GM21381 (cell line): Measurements from ENCODE around the gene PLEKHA6.

Source experiments
- ATAC-seq: cut with Tn5 transposase; IDR thresholded peaks from one replicate; pipeline ENCODE4 v1.9.1; 2021; ENCODE audit warnings: mild to moderate bottlenecking, moderate library complexity; ENCODE audit not compliant: unreplicated experiment

The PLEKHA6 gene

DNA sequence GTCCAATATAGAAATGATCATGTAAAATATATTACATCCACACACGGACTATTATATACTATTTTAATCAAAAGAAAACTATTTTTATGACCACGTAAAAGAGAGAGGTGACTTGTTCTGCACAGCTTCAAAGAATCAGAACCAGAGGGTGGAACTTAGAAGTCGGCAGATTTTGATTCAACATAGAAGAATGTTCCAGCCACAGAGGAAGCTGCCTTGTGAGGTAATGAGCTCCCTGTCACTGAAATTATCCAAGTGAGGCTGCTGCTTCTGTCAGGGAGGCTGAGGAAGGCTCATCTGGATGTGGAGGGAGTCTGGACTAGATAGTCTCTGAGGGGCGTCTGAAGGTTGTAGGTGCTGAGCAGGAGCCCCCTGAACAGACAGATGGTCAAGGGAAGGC is 2.7 kb downstream of the PLEKHA6 start:
- no peak for ATAC-seq

DNA sequence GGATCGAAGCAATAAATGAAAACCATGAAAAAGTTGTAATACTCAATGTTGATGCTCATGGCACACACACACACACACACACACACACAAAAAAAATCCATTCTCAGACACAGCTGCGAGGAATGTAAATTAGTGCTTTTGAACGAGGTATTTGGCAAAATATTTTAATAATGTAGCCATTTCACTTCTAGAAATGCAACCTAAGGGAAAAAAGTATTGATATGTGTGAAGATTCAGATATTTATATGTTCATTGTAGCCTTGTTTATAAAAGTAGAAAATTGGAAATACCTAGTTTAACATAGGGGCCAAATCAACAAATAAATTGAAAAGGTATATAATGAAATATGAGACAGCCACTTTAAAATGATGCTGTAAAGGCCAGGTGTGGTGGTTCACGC is 3.8 kb downstream of the PLEKHA6 start:
- ATAC-seq, result no peak

DNA sequence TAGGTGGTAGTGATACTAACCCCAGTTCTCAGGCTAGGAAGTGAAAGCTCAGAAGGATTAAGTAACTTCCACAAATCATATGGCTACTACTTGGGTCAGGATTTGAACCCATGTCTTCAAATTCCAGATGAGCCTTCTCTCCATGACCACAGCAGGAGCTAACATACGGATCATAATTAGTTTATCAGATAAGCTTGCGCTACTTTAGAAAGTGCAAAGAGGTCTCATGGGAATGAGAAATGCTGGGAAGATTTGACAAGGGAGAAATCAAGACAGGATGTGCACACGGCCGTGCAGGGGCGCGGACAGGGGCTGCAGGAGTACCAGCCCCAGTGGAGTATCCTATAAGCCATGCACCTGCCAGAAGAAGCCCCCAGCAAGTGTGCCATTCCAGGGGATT is 5.2 kb downstream of the PLEKHA6 start:
- no peak for ATAC-seq

DNA sequence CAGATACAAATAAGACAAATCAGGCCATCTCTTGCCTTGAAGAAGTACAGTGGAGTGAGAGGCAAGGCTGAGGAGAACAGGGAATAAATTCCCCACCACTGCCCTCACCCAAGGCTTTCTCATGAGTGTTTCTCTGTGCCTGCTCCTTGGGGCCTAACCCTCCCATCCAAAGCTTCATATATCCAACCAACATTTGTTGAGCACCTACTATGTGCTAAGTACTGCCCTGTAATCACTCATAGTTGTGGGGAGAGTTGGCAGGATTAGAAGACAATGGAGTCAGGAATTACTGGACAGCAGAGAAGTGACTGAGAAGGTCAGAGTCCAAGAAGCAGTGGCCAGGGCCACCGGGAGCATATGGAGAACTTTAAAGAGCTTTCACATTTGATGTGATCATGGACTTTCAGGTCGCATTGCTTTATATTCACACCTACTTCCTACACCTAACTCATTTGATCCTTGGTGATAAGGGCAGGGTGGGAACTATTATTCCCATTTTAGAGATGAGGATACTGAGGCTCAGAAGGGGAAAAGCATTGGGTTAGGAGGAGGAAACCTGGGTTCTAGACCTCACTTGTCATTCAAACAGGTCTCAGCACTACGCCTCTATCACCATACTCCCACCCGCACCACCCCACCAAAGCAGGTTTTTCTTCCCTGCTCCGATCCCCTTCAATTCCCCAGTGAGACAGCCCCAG is 6.4 kb downstream of the PLEKHA6 start:
- no peak for ATAC-seq

DNA sequence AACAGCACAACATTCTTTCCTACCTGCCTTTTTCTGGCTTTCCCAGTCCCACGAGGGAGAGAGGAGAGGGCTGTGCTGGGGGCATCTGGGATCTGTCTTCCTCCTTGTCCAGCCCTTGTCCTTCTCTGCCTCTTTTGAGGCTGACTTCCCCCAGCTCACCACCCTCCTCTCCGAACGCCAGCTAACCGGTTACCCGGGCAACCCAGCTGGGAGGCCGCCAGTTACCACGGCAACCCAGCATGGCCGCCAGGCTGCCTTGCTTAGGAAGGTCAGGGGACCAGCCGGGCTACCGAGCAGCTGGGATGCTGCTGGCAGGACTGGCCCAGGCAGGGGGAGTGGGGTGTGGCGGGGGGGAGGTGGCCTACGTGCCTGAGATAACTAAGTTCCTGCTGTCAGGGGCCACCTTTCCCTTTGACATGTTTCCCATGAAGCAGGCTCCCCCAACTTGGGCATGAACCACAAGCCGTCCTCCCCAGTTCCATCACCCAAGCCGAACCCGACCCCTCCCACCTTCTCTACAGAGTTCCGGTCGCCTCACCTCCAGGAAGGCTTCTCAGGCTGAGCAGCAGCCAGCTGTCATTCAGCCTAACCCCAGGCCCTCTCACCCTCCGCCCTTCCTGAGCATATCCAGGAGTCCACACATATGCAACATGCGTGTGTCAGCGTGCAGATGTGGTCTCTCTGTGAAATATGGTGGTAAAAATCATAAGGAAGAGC is 8.7 kb downstream of the PLEKHA6 start:
- no peak for ATAC-seq

DNA sequence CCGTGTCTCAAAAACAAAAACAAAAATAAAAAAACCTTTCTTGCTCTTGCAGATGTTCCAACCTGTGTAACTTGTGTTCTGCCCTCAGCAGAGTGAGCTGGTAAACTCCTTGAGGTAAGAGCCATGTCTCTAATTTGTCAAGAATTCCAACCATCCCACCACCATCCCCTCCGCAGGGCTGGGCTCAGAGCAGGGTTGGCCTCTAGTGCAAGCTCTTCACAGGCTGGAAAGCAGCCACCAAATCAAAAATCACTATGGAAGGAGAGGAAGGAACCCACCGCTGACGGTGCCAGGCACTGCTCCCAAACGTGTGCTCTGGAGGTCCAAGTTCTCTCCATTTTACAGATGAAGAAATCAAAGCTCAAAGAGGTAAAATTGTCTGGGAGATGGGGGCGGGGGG is 9.4 kb downstream of the PLEKHA6 start:
- ATAC-seq, result no peak

DNA sequence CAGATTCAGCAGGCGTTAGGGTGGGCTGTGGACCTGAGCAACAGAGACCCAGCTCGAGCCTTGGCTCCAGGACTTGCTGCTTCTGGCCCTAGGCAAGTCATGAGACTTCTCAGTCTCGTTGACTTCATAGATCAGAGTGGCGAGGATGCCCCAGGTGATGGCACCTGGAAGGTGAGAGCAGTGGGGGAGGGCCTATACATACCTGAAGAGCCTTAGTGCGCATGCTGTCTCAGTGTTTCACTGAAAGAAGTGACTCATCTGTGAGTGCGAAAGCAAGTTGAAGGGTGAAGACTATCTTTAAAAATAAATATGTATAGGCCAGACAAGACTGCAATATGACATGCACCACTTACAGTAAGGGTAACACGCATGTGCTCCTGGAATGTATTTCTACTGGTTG is 10.1 kb downstream of the PLEKHA6 start:
- ATAC-seq, result no peak

DNA sequence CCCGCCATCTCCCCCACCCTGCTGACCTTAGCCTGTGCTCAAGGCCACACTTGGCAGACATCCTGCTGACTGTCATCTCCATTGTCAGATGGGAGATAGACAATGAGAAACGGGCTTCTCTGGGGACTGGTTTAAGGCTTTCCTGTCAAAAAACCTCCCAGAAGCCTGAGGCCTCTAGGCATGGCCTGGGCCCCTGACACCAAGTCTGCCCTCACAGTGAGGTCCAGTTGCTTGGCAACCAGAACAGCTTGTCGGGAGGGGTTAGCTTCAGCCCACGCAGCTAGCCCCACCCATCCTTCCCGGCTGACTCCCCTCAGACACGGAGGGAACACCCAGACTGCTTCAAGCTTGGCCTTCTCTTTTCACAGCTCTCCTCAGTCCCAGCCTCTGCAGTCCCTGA is 11.0 kb downstream of the PLEKHA6 start:
- ATAC-seq, result no peak

DNA sequence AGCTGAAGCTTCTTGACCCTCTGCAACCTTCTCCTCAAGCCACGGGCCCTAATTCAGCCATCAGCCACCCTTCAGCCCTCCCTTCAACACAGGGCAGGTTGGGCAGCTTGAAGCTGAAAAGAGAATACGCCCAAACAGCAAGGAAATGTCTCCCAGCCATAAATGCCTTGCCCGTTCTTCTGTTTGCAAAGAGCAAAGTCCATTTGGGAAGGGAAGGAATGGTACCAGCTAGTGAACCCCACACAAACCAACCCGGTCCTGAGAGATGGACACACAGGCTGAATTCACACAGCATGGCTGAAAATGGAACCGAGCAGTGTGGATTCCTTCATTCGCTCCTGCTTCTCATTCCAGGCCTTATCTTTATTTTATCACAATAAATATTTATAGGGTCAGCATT is 11.5 kb downstream of the PLEKHA6 start:
- no peak for ATAC-seq

DNA sequence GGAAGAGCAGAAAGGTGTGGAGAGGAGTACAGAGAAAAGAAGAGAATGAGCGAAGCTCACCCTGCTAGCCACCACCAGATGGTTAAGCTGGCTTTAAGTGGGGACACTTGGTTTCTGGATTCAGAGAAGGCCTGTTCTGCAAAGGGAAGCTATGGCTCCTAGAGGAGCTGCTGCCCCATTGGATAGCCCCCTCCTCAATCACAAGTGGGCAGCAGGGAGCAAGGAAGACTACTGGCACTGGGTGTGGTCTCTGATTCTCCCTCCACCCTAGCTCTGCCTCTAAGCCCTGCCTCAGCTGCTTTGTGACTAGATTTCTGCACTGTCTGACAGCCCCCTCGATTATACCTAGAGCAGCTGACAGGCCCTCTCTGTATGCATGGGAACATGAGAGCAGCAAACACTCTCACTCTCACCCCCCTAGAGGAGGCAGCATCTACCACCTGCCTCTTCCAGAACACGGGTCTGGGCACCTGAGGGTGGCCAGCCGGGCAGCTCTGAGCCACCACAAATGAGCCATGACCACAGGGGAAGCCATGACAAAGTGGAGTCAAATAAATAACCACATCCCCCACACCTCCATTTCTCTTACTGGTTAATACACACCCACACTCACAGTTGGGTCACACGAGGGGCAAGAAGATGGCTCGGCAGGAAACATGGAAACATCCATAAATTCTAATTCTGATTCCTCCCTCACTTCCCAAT is 13.6 kb downstream of the PLEKHA6 start:
- no peak for ATAC-seq

DNA sequence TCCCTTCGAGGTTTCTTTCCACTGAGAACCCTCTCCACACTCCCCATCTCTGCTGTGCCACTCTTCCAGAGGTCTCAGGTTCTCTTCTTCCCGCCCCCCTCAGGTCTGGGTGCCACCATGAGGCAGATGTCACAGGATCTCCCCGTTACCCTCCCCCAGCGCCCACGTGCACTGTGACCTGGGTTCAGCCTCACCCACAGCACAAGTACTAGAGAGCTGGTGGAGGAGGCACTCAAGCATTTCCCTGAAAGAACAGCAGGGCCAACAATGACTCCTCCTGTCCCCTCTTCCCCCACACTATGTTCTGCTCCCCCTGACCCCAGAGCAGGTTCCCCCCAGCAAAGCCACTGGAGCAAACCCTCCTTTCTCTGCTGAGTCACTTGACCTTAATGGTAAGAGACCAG is 14.3 kb downstream of the PLEKHA6 start:
- ATAC-seq, result no peak

DNA sequence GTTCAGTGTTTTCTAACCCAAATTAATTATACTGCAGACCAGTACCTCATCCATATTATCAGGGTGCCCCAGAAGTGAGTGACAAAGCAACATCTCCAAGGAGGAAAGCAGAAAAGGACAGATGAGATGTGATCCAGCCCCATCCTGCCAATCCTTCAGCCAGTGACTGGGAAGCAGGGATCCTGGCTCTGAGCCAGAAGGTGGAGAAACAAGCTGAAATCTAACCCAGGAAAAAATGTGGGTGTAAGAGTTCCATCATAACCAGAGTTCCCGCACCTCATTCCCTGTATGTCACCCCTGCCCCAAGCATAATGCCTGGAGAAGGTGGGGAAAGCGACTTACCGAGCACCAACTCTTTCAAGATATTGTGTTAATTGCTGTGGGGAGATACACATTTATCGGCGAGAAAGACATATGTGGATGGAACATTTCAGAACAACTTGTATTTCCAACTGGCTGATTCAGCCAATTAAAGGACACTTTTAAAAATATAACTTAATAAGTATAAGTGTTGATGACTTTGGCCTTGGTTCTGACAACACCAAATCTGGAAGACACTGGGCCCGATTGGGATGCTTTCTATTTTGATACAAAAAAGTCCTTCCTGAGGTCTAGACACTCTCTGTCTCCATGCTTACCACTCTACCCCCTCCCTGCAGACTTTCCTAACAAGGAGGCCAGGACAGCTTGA is 14.9 kb downstream of the PLEKHA6 start:
- no peak for ATAC-seq

DNA sequence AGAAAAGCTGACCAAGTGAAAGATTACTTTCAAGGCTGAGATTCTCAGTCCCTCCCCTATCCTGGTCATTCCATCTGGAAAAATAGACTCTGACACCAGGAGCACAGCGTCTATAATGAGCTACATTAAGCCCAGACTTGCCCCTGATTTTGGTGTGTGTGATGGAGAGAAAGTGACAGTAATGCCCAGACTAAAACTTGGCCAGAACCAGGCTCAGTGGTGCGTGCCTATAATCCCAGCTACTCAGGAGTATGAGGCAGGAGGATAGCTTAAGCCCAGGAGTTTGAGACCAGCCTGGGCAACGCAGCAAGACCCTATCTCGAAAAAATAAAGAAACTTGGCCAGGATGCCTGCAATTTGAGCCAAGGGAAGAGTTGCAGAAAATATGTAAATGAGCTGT is 15.9 kb downstream of the PLEKHA6 start:
- ATAC-seq, result no peak

DNA sequence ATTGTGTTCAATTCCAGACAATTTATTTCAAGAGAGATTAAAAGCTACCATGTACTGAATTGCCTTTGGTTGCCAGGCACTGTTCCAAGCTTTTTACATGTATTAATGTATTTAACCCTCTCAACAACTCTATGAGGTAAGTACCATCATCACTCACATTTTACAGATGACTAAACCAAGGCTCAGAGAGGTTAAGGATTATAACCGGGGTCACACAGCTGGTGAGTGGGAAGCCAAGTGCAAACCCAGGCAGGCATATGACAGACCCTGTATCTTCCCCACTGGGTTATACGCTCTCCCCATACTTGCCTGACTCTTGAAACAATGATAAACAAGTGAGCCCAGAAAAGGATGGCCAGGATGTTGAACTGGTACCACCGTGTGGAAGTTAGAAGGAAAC is 16.5 kb downstream of the PLEKHA6 start:
- ATAC-seq, result no peak

DNA sequence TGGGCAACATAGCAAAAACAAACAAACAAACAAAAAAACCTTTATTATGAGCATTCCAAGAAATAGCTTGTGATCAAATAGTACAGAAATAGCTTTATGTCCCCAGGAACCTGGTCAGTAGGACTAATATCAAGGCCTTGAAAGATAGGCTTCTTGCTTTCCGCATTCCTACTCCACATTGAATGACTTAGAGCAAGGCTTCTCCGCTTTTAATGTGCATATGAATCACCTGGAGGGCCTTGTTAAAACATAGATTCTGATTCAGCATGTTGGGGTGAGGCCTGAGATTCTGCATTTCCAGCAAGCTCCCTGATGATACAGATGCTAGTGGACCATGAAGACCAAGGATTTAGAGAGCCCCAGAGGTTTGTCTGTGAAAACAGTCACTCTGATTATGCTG is 17.4 kb downstream of the PLEKHA6 start:
- ATAC-seq, result no peak

DNA sequence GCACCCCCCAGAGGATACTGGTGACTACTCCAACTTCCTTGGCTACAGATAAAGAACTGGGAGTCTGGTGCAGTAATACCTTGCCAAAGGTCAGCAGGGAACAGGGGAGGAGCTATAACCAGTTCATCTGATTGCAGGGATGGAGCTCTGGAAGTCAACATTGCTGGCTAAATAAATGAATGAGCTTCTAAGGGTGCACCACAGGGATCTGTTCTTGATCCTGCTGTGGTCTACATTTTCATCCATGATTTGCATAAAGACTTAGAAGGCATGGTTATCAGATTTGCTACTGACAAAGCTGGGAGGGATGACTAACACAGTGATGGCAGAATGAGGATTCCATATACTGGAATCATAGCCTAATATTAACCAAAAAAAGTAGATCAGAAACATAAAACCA is 18.3 kb downstream of the PLEKHA6 start:
- no peak for ATAC-seq

DNA sequence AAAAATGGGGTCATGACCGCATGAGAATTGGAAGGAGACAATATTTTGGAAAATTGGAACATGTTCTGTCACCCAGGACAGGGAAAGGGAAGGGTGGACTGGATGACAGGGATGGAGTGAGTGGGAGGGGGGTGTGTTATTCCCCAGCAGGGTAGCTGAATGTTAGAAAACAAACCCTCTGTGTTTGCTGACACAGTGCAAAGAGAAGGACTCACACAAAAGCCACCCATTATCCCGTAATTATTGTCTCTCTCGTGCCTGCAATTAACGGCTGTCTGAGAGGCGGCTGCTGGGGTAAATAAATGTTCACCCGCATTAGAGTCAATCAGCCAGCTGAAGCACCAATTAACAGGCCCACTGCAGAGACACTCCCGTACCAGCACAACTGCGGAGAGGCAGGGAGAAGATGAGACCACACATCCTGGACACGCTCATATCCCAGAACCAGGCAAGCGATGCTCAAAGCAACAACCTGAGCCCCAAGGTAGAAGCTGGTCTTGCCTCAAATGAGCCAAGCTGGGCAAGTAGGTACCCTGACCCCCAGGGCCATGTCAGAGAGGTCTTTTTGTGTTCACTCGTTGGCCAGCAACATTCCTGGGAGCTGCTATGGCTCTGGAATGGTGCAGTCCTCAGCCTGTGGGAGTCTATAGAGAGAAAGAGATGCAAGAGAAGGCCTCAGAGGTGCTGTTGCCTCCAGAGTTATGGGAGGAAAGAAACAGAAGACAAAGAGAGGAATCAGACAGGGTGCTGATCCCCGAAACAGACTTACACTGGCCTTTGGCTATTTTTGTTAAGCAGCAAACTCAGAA is 19.4 kb downstream of the PLEKHA6 start:
- ATAC-seq, result no peak

DNA sequence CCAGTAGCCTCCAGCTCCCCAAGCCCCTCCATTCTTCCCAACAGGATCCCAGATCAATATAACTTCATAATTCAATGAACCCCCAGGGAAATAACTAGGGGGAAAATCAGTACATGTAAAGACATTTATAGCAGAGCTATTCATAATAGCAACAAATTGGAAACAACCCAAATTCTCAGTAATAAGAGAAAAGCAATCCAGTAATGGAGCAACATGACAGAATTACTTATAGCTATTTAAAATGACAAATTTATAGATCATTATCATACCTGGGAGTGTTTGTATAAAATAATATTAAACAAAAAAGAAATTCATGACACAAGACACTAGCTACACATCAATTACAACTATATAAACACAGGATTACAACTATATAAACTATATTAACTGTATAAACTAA is 20.2 kb downstream of the PLEKHA6 start:
- no peak for ATAC-seq

DNA sequence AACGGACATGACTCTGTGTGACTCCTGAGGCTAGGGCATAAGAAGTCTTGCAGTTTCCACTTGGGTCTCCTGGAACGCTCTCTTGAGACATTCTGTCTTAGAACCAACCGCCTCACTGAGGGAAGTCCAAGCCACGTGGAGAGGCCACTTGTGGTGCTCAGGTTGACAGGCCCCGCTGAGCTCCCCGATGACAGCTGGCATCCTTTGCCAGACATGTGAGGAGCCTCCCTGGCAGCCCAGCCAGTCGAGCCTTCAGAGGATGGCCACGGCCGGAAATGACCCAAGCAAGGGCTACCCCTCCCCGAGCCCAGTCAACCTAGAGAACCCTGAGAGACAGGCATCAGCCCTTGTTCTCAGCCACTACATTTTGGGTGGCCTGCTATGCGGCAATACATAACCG is 20.7 kb downstream of the PLEKHA6 start:
- ATAC-seq, result no peak

DNA sequence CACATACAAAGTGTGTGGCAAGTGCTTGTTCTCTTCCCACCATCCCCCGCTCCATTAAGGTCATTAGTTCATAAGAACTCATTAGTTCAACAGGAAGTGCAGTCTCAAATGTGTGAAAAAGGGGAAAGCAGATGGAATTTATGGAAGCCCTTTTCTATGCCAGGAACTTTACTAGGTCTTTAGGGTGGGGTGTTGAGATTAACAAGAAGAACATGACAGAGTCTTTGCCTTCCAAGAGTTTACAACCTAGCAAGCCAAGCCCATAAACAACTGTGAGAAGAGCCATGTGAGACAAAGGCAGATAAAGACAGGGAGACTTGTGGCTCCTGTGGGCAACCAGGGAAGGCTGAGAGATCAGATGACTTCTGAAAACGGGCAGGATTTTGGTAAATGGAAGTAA is 21.4 kb downstream of the PLEKHA6 start:
- ATAC-seq, result no peak

DNA sequence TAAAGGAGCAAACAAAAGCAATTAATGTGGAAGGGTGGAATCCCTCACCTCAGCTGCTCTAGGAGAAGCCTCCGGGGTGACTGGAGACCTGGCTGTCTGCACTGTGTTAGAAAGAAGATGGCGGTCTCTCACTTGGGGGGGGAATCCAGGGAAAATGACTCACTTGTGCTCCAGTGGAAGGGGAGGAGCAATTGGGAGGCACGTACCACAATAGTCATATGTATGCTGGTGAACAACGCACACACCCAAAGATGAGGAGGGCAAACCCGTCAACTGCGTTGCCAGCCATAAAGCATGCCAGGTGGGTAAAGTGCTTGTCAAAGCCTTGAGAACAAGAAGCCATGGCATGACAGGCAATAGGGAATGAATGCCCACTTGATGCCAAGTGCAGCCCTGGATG is 22.1 kb downstream of the PLEKHA6 start:
- no peak for ATAC-seq
